Stimulated activated CD4-positive, alpha-beta T cell treated with anti-CD3 and anti-CD28 coated beads, Interleukin-2, amount 100 ng/mL, for 4 hours (primary cell): ENCODE results near the gene TMEM9.
A peak's percentile ranks its signal among the peaks of the same experiment; 100 is the strongest.

ENCODE experiments used
- DNase-seq: peaks from one replicate; pipeline ENCODE4 v3.0.0-alpha.2; 2020; ENCODE audit warnings: low read depth

TMEM9 gene

DNA sequence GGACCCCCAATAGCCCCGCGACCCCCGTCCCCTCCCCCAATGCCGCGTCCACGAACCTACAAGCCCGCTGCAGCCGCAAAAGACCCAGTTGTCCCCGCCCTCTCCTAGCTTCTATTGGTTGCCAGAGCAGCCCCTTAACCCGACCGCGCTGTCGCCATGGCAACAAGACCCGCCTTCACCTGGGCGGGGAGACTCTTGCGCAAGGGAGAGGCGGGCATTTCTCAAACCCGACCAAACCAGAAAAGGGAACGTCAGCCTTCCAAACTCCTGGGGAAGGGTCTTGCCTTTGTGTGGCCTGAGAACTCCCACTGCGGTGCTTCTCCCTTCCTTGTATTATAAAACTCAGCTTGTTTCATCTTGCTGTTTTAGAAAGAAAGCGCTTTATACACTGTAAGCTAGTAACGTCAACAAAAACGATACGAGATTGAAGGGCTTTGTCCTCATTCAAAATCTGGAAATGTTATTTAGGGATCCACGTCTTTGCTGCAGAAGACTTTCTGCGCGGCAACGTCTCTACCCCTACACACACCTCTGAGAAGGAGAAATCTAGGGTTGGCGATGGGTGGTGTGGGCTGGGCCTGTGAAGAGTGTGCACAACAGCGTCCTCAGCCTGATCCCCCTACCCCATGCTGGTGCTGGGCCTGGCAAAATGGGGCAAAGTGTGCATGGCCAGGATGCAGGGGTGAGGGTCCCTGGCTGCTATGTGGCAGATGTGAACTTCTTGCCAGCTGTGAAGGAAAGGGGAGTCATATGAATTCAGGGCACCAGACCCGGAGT is at the start of gene TMEM9:
Gene TMEM9, minus strand, starts transcription at position 86 of the 777 bp plus-strand sequence. CDS start 551 bp downstream, outside the sequence.
- DNase-seq = peak; percentile 97

DNA sequence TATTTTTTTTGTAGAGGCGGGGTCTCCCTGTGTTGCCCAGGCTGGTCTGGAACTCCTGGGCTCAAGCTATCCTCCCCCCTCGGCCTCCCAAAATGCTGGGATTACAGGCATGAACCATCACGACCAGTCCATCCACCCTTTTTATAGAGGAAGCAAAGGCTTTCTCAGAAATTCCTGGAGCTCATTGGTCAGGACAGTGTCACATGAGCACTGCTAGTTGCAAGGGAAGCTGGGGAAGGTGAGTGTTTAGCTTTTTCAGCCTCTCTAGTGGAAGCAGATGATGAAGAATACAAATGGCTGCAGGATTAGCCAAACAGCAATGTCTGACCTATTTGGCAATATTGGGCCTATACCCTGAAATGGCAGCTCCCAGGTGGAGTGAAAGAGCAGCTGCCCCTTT is 44.3 kb upstream of the TMEM9 start:
- DNase-seq = no peak

DNA sequence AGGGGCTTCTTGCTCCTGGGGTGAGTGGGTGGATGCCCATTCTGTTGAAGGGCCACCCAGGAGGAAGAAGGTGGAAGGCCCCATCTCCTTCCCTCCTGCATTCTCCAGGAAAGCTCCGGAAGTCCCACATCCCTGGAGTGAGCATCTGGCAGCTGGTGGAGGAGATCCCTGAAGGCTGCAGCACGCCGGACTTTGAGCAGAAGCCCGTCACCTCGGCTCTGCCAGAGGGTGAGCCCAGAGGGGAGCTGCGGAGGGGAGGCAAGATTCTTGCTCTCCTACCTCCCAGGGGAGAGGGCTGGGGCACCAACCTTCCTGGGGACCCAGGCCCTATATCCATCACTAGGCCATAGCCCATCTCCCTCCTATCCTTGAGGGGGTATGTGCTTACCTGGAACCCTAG is 39.8 kb upstream of the TMEM9 start:
- DNase-seq = no peak

DNA sequence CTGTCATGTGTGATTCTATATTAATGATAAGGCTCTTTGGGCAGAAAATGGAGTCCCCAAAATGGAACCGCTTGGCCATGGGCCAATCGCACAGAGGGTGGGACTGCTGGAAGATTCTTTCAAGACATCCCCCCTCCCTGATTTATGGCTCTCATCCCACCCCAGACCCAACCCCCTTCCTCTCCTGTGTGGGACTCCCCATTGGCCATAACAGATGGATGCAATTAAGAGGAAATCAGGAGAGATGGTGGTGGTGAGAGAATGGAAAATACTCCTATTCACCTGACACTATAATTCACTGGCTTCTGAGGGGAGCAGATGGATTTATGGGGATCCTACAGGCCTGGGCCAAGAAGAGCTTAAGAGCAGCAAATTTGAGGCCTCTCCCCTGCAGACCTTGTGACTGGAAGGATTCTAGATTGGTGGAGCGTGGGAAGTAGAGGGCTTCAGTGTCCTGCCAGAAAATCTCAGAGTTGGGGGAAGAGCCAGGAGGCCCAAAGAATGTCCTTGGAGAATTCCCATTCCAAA is 38.1 kb upstream of the TMEM9 start:
- no peak for DNase-seq

DNA sequence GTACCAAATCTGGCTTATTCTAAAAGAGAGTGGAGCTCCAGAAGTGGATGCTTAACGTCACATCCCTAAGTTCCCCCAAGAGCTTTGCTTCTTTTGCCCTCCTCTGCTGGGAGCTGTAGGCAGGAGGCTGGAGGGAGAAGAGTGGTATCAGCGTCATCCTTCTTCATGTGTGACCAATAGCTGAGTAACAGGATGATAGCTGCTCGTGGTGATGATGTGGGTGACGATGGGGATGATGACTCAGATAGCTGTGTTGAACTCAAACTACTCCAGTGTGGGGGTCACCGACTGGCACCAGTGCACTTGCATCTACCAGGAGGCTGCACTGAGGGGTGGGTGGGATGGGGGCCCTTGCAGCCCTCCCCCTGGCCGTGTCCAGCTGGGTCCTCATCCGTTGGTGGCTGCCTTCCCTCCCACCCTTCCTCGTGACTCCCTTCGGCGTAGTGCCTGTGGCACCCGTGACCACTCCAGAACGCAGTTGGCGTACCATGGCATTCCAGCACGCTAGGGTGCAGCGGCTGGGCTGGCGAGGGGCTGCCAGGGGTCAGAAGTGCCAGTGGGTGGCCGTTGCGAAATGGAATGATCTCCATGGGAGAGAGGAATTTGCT is 37.5 kb upstream of the TMEM9 start:
- DNase-seq = peak; percentile 11

DNA sequence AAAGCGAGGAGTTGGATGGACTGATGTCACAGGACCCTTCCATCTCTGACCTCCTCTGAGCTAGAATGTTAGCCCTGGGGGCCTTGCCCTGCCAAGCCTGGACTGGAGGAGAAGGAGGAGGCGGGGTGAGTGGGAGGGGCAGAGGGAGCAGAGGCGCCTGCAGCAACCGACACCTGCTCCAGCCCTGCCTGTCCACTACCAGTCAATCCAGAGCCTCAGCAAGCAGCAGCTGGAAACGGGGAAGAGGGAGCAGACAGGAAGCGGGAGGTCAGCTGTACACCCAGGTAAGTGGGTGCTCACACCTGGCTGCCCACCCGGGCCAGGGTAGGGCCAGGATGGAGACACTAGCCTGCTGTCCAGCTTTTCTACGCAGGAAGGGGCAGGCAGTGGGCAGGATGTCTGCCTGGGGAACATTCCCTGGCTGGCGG is 36.4 kb upstream of the TMEM9 start, which contains the start of gene IGFN1:
Gene IGFN1, plus strand, starts transcription at position 201 of the 428 bp plus-strand sequence. CDS start 2,470 bp downstream, outside the sequence.
- DNase-seq = no peak

DNA sequence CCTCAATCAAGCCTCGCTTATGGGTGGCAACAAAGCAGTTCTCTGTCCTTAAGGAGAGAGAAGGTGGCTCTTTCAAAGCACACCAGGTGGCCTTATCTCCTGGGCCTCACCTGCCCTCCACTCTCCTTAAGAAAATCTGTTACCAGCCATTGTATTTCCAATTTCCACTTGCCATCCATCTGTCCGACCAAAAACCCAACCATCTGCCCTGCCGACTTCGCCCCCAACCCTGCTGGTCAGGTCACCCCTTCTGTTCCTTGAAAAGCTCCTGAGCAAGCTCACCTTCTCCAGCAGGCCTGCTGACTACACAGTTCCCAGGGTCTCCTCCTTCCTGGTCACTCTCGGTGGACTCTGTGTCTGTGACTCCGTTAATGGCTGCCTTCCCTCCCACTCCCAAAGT is 35.7 kb upstream of the TMEM9 start:
- DNase-seq = no peak

DNA sequence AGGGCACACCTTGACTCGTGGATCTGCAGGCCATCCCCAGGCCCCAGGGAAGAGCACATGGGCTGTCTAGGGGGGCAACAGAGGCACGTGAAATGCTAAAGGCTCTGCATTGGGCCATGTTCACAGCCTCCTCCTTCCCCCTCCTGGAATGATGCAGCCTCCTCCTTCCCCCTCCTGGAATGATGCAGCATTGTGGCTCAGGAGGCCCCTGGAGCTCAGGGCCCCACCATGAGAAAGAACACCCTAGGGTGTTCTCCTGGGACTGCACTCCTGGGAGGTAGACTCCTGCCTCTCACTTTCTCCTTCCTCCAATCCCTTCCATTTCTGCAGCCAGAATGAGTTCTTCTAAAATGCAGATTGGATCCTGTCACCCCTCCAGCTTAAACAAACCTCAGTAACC is 34.8 kb upstream of the TMEM9 start:
- DNase-seq = no peak

DNA sequence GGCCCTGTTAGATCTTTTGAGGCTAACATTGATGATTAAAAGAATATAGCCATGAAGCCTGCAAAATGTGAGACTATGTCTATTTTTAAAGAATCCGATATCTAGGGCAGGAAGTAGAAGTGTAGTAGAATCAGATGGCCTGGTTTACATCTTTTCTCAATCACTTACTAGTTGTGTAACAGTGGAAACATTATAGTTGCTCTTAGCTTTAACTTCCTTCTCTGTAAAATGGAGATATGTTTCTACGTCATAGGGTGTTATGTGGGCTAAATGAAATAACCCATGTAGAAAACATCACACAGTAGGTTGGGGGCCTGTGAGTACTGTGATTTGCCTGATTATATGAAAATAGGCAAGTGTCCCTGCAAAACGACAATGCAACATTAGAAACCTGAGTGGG is 31.9 kb upstream of the TMEM9 start:
- DNase-seq = no peak

DNA sequence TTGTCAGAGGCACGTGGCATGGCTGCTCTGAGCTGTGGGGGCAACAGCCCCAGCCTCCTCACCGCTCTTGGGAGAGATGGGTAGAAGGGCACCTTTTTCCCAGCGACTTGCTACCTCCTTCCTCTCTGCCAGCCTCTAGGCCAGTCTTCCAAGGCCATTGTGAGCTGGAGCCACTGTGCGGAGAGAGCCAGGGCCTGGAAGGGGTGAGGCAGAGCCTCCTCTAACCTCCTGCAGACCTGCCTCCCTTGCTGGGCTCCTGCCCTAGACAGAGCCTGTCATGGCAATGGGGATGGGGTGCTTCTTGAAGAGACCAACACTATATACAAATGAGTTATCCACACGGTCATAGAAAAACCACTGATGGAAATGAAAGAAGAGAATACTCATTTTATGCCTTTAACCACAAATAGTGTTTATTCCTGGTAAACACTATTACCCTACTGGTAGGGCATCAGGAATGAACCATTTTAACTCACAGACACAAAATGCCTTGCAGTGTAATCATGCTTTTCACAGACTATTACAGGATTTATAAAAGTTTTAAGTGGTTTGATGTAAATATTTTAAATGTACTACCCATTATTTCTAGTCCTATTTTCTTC is 31.4 kb upstream of the TMEM9 start:
- no peak for DNase-seq

DNA sequence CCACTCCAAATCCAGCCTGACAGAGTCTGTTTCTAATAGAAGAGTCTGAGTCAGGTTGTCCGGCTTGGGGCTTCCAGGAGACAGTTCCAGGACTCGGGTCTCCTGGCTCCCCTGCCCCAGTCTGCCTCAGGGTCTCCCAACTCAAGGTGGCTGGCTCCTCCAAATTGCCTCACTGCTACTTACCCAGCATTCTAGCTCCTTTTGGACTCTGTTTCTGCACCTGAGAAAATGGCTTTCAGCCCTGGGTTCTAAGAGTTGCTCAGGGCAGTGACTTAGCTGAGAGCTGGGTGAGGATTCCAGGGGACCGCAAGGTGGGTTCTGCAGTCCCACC is 30.8 kb upstream of the TMEM9 start:
- DNase-seq = no peak

DNA sequence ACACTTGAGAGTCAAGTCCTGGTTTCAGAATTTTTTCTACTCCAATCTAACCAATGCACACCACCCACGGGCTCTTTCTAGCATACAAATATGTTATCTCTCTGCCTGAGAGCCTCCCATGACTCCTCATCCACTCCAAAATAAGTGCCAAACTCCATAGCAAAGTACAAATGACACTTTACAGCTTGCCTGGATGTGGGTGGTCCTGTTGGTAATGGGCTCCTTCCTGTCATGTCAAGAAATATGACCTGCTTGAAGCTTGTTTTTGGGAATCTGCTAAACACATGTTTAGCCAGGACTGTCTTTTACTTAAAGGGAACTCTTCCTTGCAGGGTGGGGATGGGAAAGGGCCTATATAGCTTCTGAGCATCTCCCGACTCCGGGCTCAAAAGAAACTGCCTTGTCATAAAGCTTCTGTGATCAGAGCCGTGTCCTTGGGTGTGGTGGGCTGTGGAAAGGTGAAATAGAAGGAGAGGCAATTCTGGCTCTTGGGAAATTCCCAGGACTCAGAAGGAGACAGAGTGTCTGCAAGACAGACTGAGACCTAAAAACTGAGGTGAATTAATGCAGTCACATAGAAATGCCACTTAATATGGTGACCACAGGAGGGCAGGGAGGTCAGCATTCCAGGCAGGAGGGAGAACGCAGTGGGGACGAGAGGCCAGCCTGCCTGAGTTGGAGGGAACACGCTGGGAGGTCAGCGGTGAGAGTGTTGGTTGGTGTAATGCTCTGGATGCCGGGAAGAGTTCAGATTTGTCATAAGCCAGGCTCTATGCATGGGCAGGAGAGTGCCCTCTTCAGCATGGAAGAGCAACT is 30.2 kb upstream of the TMEM9 start:
- no peak for DNase-seq

DNA sequence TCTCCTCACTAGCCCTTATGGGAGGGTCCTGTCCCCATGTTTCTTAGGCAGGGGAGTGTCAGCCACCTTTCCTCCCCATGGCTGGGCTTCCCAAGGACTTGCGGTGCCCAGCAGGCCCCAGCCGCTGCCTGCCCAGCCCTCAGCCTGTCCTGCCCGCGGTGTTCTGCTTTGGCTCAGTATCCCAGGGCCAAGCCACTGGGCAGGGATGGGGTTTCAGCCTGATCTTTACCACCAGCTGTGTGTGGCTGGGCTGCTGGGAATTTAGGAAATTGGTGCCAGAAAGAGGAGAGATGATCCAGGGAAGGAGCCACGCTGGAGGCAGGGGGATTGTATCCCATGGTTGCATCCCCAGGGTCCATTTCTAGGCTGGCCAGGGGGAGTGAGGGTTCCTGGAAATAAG is 29.5 kb upstream of the TMEM9 start:
- no peak for DNase-seq

DNA sequence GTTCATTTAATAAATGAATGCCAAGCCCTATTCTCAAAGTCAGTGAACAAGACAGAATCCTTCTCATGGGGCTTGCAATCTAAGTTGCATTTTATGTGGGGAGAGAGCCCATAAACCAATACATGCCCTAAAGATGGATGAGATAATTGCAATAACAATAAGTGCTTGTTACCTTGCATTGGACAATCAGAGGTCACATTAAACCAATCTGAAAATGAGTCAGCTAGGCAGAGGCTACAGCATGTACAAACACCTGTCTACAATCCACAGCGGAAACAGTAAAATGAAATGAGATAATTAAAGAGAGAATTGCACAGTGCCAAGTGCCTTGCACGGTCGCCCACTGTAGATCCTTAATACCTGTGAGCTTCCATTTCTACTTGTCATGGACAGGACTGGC is 28.9 kb upstream of the TMEM9 start:
- no peak for DNase-seq

DNA sequence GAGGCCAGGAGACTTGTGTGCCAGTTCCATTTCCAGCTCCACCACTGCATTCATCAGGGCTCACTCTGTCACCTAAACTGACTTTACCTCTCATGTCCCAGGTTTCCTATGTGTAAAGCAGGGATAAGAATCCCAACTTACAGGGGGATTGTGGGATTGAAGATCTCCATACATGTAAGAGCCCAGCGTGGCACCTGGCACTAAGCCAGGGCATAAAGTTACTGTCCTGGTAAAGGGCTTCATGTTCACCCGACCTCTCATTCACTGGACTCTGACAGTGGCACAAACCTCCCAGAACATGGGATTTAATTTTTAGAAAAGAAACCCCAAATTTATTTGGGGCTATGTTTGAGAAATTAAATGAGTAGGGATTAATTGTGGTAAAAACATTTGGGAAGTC is 27.5 kb upstream of the TMEM9 start:
- no peak for DNase-seq

DNA sequence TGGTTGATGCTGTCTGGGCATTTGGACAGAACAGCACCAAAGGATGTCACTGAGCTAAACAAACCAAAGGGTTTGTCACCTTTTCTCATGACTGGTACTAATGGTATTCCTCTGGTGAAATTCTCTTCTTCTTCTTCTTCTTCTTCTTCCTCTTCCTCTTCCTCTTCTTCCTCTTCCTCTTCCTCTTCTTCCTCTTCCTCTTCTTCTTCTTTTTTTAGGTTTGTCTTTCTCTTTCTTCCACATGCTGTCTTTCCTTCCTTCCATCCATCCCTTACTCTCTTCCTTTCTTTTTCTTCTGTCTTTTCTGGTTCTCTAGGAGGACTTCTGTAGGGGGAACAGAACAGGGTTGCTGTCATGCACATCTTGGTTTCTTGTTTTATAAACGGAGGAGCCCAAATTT is 27.0 kb upstream of the TMEM9 start:
- no peak for DNase-seq

DNA sequence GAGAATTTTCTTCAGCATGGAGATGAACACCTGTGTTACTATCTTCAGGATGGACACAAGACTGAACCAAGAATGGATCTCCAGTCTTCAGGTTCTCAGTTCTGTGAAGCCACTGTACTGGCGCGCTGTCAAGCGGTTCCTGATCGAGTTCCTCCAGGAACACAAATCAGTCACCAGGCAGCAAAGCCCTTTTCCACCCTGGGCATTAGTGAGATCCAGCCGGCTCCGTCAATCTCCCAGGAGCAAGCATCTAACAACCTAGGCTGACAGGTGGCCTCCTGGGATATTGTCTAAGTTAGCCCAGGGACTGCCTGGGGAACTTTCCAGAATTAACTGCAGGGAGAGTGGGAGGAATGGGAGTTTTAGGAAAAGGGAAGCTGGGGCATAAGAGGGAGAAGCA is 26.6 kb upstream of the TMEM9 start:
- DNase-seq = no peak

DNA sequence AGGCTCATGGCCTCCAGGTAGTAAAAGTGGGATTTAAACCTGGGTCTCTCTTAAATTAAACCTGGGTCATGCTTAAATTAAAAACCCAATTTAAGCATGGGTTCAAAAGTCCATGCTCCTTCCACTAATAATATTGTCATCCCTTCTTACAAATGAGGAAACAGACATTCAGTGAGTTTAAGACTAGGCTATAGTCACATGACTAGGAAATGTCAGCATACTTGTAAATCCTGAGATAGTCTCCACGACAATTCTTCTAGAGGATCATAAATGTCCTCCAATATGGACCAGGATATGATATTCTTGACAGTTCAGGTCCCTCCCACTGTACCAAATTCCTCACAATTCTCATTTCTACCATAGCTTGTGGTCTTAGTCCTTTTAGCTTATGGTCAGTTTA is 25.9 kb upstream of the TMEM9 start:
- no peak for DNase-seq

DNA sequence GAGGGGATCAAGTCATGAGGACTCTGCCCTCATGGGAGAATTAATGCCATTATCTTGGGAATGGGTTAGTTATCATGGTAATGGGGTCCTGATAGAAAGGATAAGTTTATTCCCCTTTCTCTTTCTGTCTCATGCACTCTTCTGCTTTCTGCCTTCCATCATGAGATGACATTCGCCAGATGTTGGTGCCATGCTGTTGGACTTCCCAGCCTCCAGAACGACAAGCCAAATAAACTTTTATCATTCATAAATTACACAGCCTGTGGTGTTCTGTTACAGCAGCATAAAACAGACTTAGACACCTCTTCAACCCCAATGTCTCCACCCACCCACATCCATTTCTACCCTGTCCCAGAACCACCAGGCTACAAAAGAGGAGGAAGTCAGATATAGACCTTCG is 24.4 kb upstream of the TMEM9 start:
- no peak for DNase-seq

DNA sequence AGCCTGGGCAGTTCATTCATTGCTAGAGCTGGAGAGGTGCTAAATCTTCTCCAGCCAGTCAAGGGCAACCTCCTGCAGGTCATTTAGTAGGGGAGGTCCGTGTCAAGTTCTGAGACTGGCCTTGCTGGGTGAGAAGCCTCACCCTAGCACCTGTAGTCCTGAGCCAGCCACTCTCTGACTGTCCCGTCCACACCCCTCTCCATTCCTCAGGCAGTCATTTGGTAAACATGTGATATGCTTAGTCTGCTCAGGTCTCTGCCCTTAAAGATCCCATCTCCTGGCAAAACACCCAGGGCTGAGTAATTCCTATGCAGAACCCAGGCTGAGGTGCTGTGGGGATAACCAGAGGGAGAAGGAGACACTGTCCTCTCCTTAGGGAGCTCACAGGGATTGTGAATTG is 22.7 kb upstream of the TMEM9 start:
- DNase-seq = no peak

DNA sequence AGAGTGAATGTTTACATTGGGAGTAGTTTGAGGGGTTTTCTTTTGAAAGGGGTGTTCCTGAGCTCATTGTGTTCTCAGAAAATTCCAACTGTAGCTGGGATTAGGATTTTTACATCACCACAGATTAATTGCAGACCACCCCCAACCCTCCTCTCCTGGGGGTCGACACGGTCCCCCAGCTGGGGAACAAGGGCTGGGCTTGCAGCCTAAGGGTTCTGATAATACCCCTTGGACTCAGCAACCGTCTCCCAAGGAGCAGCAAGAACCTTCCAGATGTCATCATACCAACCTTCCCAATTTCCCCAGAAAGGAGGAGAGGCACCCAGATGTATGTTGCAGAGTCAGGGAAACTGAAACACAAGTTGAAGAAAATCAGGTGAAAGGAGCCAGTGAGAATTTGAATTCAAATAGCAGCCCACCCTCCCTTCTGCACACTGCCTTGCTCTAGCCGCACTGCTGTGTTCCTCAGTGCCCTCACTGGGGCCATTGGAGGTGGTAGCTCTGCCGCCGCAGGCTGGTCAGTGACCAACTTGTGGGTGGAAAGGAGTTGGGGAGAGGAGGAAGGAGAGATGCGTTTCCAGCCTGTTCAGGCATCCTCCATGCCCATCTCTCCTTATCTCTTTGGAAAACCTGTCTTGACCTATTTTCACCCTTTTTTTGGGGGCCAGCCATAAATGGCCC is 21.7 kb upstream of the TMEM9 start:
- DNase-seq = no peak

DNA sequence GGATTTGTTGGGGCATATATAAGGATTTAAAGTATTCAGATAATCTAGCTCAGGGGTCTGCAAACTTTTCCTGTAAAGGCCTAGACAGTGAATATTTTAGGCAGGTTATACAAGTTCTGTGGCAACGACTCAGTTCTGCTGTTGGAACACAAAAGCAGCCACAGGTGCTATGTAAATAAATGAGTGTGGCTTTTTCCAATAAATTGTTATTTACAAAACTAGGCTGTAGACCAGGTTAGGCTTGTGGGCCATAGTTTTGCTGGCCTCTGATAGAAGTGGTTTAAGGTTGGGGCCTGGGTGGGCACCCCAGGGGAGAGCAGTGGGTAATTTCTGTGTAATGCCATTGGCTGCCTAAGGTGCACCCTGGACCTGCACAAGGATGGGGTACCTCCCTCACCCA is 19.5 kb upstream of the TMEM9 start:
- no peak for DNase-seq
